ENCODE results near the gene LIN52. TPM values are rescaled to one million over a fixed set of nuclear protein-coding genes. Genes with fewer than 3 reads are reported as not detected.

Gene LIN52
- total and polyA plus RNA-seq, 2 of the 8 experiments (the other 6 are each of a cell fraction or from before 2014, with no cell fraction given) = 6.8 to 11.6 TPM

DNA sequence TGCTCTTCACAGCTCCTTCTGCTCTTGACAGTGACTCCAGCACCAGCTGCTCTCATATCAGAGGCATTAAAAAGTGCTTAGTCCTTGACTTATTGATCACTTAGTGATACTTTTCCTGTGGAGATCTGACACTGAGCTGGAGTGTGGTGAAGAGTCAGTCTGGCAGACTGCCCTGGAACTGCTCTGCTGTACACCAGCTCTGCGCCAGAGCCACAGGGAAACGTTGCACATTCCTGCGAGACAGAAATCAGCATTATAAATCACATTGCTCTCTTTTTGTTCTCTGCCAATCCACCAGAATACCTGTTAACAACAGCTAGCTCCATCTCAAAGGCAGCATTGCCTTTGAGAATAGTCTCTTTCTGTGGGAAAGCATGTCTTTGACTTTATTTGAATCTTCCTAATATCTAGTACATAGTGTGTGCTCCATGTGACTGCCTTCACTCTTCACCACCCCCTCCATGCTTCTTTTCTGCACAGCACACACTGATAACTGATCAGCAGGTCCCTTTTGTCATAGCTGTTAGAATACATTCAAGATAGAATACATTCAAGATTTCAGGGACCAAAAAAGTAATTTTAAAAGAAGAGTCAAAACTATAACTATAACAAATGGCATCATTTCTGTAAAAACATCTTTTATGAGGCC is 106.3 kb downstream of the LIN52 start:
- ChIA-PET CTCF (ENCODE audit: partially characterized antibody) (interaction anchor here (0.7 to 2.5 kb wide), 9 partner anchors 8 to 103 kb away, joined by 3 to 10 read pairs (median 3); no protein-coding TSS in a partner anchor), POLR2A (ENCODE audit: partially characterized antibody) (no interaction called here)
- no peak for DNase-seq (ENCODE audit: low read depth in 1 of 2, low spot score in 2 of 2)
- H3K4me3 ChIP-seq (ENCODE audit: extremely low read depth in 1 of 4, insufficient read depth in 2 of 4, low read depth in 3 of 4, low read length in 4 of 4) = no peak overlapping the region
- H2BK15ac ChIP-seq (ENCODE audit: low read length) = no peak overlapping the region
- no peak overlapping the region for H3K9ac ChIP-seq (replicated peaks in 1 of 4; ENCODE audit: extremely low read depth in 1 of 4, low read depth in 3 of 4, low read length in 3 of 4)
- no peak for FAIRE-seq
- H3K79me1 ChIP-seq (ENCODE audit: low read depth, low read length) = no peaks in the 10 kb centered on the region; the same call in 1 of the 2 replicates
- H2BK120ac ChIP-seq (replicated peaks; ENCODE audit: low read depth, low read length) = no peak overlapping the region
- H3K23ac ChIP-seq (ENCODE audit: insufficient read length) = no peak overlapping the region
- H3K27ac ChIP-seq (ENCODE audit: low read depth, low read length) = no peak overlapping the region
- no peak overlapping the region for H2AK5ac ChIP-seq (ENCODE audit: low read depth, low read length)
- no peak overlapping the region for H3K4ac ChIP-seq (replicated peaks; ENCODE audit: insufficient read length, low read depth, low read length)
- H3K27me3 ChIP-seq (replicated peaks in 1 of 4; ENCODE audit: control insufficient read depth in 3 of 4, extremely low read depth in 1 of 4, insufficient read depth in 3 of 4, low read length in 3 of 4) = no peaks in the 10 kb centered on the region
- H3K56ac ChIP-seq (replicated peaks; ENCODE audit: insufficient read length, low read depth, low read length) = no peak overlapping the region
- H3K23me2 ChIP-seq (ENCODE audit: low read depth, low read length) = no peaks in the 10 kb centered on the region
- H2BK20ac ChIP-seq (ENCODE audit: low read length) = no peak overlapping the region
- no peak overlapping the region for H3K18ac ChIP-seq (ENCODE audit: extremely low read depth, low read length)
- H3K4me2 ChIP-seq (ENCODE audit: insufficient read depth in 1 of 2, low read depth in 2 of 2, low read length in 2 of 2) = no peak overlapping the region
- H3K79me2 ChIP-seq (ENCODE audit: control insufficient read depth in 1 of 2, insufficient read depth in 2 of 2, low read length in 2 of 2) = no peaks in the 10 kb centered on the region
- no peaks in the 10 kb centered on the region for H3K36me3 ChIP-seq (ENCODE audit: control insufficient read depth in 2 of 4, insufficient read depth in 4 of 4, low read length in 3 of 4)
- no peak overlapping the region for H3K14ac ChIP-seq (ENCODE audit: insufficient read length)
- no peak overlapping the region; the same call in 1 of the 2 replicates for H2BK5ac ChIP-seq (ENCODE audit: low read depth, low read length)
- no peak overlapping the region for H4K8ac ChIP-seq (ENCODE audit: extremely low read depth, insufficient read depth, low read length)
- H4K20me1 ChIP-seq (replicated peaks in 1 of 2; ENCODE audit: control insufficient read depth in 1 of 2, insufficient read depth in 2 of 2, low read length in 2 of 2) = peaks cover 0 to 3% of the 10 kb centered on the region in 2 experiments
- no peak overlapping the region for H4K5ac ChIP-seq (ENCODE audit: insufficient read length, low read depth, low read length)
- 93% methylated on average over 3 of the region's 3 CpGs; no CpG with 5 or more reads in 1 of the 2 experiments for WGBS, 2 experiments (ENCODE audit: extremely low coverage in 1 of 2, insufficient coverage in 1 of 2, insufficient read length in 1 of 2, insufficient replicate concordance in 2 of 2, low coverage in 1 of 2, low lambda C conversion rate in 2 of 2, missing lambda C conversion rate in 1 of 2)
- H4K91ac ChIP-seq (replicated peaks; ENCODE audit: insufficient read length, low read length) = no peak overlapping the region
- no peaks in the 10 kb centered on the region for H3K4me1 ChIP-seq (replicated peaks in 1 of 4; ENCODE audit: control insufficient read depth in 3 of 4, insufficient read depth in 4 of 4, low read length in 3 of 4)
- no peak overlapping the region for H2BK12ac ChIP-seq (ENCODE audit: low read depth, low read length)
- H3K9me3 ChIP-seq (ENCODE audit: insufficient read depth in 2 of 2, low read depth in 1 of 2, low read length in 1 of 2) = no peaks in the 10 kb centered on the region
- H2AFZ ChIP-seq (ENCODE audit: low read length) = no peak overlapping the region
- TF ChIP-seq SP4 (IDR thresholded peaks at IDR 0.05; ENCODE audit: low read length) = no peak
- no peak for TF ChIP-seq RAD21 (IDR thresholded peaks at IDR 0.05 in 1 of 2, conservative IDR thresholded peaks at IDR 0.05 in 1 of 2; ENCODE audit: low read depth in 2 of 2, low read length in 2 of 2)
- TF ChIP-seq SAP30 (IDR thresholded peaks at IDR 0.05; ENCODE audit: insufficient read depth, insufficient replicate concordance, low read length) = no peak
- no peak for TF ChIP-seq KDM5A (IDR thresholded peaks at IDR 0.05; ENCODE audit: low read length)
- TF ChIP-seq TEAD4 (IDR thresholded peaks at IDR 0.05; ENCODE audit: low read depth, low read length) = no peak
- TF ChIP-seq, protein P1, sequence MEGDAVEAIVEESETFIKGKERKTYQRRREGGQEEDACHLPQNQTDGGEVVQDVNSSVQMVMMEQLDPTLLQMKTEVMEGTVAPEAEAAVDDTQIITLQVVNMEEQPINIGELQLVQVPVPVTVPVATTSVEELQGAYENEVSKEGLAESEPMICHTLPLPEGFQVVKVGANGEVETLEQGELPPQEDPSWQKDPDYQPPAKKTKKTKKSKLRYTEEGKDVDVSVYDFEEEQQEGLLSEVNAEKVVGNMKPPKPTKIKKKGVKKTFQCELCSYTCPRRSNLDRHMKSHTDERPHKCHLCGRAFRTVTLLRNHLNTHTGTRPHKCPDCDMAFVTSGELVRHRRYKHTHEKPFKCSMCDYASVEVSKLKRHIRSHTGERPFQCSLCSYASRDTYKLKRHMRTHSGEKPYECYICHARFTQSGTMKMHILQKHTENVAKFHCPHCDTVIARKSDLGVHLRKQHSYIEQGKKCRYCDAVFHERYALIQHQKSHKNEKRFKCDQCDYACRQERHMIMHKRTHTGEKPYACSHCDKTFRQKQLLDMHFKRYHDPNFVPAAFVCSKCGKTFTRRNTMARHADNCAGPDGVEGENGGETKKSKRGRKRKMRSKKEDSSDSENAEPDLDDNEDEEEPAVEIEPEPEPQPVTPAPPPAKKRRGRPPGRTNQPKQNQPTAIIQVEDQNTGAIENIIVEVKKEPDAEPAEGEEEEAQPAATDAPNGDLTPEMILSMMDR (IDR thresholded peaks at IDR 0.05; ENCODE audit: control extremely low read depth in 1 of 3, insufficient read depth in 1 of 3, low read depth in 1 of 3, low read length in 3 of 3) = no peak
- TF ChIP-seq TAF7 (optimal IDR thresholded peaks at IDR 0.05; ENCODE audit: borderline replicate concordance, low read depth, low read length) = no peak
- no peak for TF ChIP-seq JUN (IDR thresholded peaks at IDR 0.05; ENCODE audit: low read depth, low read length)
- TF ChIP-seq, protein P2, sequence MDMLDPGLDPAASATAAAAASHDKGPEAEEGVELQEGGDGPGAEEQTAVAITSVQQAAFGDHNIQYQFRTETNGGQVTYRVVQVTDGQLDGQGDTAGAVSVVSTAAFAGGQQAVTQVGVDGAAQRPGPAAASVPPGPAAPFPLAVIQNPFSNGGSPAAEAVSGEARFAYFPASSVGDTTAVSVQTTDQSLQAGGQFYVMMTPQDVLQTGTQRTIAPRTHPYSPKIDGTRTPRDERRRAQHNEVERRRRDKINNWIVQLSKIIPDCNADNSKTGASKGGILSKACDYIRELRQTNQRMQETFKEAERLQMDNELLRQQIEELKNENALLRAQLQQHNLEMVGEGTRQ (IDR thresholded peaks at IDR 0.05; ENCODE audit: low read length) = no peak

Data from H1 (cell line).